HG03457 (cell line): ENCODE results near the gene PGLYRP1.

Experiments used
- ATAC-seq: cut with Tn5 transposase; IDR thresholded peaks from one replicate; pipeline ENCODE4 v1.9.1; 2021; ENCODE audit warnings: moderate number of reproducible peaks; ENCODE audit not compliant: unreplicated experiment

Gene PGLYRP1, protein sequence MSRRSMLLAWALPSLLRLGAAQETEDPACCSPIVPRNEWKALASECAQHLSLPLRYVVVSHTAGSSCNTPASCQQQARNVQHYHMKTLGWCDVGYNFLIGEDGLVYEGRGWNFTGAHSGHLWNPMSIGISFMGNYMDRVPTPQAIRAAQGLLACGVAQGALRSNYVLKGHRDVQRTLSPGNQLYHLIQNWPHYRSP

DNA sequence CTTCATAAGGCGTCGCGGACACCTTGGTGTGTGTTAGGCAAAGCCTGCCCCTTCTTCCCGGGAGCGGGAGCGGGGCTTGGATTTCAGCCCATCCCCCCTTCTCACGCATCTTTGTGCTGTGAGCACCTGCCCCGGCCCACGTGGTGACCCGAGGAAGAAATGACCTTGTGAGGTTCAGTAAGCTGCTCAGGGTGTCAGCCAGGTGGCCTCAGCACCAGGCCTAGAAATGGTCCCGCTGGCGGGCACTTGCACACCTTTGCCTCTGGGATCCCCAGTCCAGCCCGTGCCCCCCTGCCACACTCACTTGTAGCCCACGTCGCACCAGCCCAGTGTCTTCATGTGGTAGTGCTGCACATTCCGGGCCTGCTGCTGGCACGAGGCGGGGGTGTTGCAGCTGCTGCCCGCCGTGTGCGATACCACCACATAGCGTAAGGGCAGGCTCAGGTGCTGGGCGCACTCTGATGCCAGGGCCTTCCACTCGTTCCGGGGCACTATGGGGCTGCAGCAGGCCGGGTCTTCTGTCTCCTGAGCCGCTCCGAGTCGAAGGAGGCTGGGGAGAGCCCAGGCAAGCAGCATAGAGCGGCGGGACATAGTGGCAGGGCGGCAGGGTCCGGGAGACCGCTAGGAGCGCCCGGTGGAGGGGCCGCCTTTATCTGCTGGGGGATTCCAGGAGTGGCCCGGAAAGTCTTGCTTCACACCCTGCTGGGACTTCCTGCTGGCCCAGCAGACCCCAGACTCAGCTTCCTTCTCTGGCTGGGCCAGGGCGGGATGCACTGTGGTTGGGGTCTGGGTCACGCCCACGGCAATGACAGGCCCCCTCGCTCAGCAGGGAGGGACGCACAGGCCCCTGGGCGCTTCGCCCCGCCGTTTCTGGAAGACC is at the start of gene PGLYRP1:
Gene PGLYRP1 (minus strand): TSS at position 623 of the 880 bp plus-strand sequence. CDS start 32 bp downstream, at position 591.
- ATAC-seq: no peak

DNA sequence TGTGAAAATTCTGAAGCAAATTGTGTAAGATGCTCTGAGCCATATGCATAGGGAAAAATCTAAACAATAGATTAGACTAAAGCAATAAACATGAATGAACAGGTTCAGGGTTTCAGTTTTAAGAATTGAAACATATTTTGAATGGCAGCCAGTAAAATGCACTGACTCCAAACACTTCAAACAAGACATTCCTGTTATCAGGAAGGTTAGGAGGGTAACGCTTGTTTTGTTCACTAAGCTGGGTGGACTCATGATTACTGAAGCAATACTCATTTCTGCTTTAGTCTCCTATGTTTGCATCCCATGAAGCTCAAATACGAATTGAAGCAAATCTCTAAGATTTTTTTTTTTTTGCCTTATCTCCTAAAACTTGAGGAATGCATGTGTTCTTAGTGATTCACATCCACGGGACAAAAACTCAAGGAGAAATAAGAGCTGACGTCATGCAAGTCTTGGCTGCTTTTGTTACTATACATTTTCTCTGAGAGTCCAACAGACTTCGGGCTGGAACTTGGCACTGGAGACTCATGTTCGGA is 47.0 kb upstream of the PGLYRP1 start:
- ATAC-seq: no peak

DNA sequence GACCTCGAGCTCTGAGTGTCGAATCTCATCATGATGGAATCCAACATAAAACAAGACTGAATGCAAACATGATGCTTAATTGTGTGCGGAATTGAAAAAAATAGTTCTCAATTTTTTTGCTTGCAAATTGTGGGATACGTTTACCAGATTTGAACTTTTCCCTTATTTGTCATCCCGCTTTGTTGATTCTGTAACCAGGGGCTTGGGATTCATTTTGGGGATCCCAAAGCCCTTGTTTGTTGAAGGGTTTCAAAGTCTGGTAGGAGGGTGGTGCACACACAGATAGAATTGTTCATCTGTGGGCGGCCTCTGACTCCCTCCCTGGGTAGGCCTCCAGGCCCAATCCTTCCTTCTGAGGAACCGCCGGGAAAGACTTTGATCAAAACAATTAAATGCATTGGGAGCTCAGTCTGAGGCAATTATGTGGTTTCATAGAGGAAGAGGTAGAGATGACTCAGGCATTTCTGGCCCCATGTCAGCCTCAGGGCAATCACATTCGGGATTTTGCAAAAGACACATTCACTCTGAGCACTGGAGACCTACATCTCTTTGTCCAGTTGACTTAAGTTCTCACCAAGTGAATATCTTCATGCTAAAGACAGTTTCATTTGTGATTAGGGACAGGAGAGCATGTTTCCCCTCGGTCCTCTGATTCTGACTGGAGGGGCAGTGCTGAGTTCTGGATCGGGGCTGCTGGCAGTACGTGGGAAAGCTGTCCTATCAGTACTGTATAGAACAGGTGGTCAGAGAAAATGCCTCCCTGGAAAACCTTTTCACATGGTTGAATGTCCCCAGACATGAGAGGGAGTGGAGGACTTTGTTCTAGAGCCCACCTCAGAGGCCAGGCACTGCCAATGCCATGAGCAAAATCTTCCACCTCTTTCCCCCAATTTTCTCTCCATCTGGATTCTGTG is 45.7 kb upstream of the PGLYRP1 start:
- ATAC-seq: no peak

DNA sequence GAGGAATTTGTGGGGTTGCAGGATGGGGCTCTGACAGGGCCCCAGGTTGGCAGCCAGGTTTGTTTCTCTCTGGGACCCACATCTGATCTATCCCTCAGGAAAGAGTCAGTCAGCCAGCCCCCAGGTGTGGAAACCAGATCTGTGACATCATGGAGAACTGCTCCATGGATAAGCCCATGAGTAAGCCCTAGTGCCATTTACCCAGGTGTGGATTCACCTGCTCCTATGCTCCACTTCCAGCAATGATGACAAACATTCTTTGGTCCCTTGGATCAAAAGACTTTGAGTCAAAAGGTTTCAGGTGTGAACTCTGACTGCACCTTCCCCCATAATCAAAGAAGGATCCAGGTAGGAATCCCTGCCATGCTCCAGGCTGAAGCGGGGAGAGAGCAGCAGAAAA is 44.8 kb upstream of the PGLYRP1 start:
- no peak for ATAC-seq

DNA sequence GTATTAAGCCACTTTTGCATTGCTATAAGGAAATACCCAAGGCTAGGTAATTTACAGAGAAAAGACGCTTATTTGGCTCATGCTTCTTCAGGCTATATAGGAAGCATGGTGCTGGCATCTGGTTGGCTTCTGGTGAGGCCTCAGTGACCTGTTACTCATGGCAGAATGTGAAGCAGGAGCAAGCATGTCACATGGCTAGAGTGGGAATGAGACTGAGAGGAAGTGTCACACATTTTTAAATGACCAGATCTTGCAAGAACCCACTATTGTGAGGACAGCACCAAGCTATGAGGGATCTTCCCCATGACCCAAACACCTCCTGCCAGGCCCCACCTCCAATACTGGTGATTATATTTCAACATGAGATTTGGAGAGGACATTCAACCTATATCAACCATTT is 43.6 kb upstream of the PGLYRP1 start:
- ATAC-seq: no peak

DNA sequence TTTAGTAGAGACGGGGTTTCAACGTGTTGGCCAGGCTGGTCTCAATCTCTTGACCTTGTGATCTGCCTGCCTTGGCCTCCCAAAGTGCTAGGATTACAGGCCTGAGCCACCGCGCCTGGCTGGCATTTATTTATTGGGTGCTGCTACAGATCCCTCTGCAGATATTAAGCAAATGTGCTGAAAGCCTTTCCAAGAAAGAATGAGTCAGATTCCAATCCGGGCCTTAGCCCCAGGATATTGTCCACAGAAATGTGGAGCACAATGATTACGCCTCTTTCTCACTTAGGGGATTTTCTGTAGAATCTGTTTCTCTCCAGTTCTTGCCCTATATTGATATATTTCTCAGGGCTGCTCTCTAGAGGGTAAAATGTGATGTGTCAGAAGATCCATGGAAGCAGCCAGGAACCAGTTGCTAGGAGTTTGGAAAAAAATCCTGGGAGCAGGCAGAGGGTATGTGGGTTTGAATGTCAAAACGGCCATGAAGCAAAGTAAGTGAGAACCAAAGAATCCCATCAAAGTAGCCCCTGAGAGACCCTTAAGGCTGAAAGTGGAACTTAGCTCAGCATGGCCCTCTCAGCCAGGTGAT is 42.7 kb upstream of the PGLYRP1 start:
- ATAC-seq: no peak

DNA sequence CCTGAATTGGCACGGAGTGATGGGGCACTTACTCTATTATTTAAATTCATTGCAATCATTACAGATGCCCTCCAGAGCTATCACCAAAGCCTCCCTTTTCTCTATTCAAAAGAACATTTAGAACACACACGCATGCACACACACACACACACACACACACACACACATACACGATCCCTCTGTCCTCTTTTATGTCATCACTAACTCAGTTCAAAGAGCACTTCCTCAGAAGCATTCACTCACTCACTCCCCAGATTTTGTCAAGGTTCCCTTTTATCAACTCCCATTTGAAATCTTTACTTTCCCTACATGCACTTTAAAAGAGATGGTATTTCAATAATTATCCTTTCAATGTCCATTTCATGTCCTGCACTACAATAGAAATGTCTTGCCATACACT is 40.3 kb upstream of the PGLYRP1 start:
- ATAC-seq: no peak

DNA sequence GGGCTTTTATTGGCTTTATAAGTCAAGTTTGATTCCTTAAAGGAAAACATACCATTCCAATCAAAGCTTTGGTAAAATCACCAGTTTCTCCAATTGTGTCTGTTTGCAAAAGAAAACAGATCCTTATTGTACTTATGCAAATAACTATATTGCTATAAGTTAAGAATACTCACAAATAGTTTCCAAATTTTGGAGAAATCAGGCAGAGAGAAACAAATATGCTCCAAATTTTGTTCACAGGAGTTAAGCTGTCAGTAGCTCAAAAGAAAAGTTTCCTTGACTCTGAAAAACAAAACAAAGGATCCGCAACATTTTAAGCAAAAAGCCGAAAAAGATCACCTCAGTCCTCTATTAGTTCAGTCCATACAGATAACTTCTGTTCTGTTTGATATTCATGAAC is 37.2 kb upstream of the PGLYRP1 start:
- ATAC-seq: no peak

DNA sequence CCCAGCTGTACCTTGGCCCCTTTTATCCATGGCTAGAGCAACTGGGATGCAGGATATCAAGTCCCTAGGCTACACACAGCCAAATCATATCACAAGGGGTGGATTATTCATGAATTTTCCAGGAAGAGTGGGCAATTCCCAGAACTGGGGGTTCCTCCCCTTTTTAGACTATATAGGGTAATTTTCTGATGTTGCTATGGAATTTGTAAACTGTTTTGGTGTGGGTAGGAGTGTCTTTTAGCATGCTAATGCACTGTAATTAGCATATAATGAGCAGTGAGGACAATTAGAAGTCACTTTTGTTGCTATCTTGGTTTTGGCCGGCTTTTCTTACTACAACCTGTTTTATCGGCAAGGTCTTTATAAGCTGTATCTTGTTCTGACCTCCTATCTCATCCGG is 35.9 kb upstream of the PGLYRP1 start:
- ATAC-seq: no peak

DNA sequence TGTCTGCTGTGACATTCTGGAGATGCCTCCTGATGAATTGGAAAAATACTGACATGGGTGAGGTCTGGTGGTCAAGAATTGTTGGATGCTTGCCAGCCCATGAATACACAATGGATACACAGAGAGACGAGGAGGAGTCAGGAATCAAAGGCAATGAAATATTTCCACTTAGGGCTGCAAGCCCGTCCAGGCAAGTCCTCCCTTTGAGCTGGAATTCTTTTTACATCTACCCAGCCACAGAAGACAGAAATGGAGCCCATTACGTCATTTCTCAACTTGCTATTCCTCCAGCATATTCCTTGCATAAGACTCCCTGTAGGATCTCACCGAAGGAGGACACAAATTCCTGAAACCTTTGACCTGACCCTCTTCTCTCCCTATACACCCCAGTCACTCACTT is 33.7 kb upstream of the PGLYRP1 start:
- no peak for ATAC-seq

DNA sequence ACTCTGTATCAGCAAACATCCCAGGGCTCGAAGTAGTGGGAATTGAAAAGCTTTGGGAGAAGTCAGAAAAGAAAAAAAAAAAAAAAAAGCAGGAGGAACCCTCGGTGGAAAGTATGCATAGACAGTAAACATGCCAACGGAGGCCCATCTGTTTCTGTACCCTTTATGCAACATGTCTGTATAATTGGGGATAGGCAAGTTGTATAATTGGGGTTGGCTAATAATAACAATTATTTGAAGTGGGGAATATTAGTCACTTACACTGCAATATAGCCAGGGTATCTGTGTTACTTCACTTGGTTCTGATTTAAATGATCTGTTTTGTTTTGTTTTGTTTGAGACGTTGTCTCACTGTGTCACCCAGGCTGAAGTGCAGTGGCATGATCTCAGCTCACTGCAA is 30.0 kb upstream of the PGLYRP1 start:
- no peak for ATAC-seq

DNA sequence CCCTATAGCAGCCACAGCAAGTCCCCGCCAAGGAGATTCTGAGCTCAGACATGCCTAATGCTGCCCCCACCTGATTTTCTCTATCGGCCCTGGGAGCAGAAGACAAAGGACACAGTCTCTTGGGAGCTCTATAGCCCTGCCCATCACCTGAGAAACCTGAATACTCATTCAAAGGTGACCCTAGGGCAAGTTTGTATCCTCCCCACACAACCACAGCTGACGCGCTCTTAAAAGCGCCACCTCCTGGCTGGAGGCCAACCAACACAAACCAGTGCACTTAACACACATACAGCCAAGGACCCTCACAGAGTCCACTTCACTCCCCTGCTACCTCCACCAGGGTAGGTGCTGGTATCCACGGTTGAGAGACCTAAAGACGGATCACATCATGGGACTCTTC is 26.7 kb upstream of the PGLYRP1 start:
- ATAC-seq: no peak

DNA sequence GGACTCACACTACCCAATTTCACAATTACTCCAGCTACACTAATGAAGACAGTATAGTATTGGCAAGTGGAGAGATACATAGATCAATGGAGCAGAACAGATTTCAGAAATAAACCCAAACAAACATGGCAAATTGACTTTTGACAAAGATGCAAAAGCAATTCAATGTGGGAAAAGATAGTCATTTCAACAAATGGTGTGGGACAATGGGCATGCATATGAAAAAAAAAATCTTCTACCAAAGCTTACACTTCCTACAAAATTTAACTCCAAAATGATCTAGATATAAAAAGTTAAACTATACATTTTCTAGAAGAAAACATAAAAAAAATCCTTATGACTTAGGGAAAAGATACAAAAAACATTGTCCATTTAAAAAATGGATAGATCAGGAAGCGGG is 20.7 kb upstream of the PGLYRP1 start:
- ATAC-seq: no peak

DNA sequence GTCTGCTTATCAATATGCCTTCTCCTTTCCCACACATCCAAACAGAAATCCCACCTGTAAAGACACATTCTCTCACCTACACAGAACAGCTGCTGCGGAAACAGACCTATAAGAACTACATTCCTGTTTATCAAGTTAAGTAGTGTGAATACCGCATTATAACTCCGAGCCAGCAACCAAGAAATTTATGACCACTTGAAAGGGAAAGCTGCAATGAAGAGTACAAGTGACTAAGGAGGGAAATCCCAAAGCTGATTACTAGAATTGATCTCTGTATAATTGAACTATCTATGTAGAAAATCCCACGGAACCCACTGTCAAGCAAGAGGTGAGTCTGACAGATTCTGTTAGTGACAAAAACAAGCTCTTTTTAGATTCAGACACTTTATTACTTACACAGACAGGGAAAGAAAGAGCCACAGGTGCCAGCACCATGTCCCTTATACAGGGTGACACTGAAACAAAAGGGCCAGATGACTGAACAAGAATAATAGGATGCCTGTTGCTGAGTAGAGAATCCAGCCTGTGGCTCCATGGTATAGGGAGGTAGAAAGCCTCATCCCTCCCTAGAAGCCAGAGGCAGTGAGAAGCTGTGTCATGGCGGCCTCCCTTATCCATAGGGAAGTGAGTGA is 19.5 kb upstream of the PGLYRP1 start:
- ATAC-seq: no peak

DNA sequence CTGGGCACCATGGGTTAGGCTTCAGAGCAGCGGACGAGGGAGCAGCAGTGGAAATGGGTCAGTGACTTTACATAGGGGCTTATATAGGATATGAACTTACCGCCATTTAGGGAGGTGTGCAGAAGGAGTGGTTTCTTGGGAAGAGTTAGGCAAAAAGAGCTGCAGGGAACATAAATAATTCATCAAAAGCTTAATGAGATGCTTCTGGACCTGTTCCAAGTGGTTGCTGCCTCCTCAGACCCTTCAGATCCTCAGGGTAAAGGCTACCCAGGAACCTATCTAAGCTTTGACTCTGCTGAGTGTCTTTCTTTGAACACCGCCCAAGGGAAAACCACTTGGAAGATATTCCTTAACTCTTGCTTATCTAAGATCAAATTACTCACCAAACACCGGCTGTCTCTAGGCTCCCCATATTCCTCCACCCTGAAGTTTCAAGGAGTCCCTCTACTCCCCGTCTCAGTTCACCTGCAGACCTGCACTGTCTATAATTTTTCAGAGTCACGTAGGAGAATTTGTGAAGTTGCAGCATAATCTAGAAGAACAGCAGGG is 18.2 kb upstream of the PGLYRP1 start, which contains the start of gene IGFL4:
Gene IGFL4 (minus strand): TSS at position 51 of the 549 bp plus-strand sequence. CDS start 40 bp downstream, at position 11.
- no peak for ATAC-seq

DNA sequence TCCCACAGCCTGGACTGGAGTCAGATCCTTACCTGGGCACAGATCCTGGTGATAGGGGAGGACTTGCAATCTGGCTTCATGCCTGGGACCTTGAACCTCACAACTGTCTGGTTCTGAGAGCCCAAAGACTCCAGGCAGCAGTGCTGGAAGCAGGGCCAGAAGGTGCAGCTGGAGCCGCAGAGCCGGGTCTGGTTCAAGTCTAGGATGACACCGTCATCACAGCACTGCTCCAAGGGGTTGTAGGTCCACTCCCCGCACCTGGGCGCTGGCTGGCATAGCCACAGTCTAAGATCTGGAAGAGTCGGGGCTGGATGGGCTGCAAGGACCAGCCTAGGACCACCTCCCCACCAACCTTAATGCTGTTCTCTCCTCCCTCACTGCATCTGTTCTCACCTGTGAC is 17.3 kb upstream of the PGLYRP1 start:
- no peak for ATAC-seq

DNA sequence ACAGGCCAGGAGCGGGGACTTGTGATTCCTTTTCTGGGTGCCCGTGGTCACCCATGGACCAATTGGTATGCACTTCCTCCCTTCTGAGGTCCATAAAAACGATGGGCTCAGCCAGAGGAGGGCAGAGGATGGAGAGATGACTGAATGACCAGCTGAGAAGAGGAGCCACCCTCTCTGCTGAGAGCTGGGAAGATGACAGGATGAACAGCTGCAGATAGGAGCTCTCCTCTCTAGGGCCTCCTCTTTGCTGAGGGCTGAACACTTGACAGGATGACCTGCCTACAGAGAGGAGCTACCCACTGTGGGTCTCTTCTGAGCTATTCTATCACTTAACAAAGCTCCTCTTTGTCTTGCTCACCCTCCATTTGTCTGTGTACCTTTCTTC is 13.9 kb upstream of the PGLYRP1 start:
- ATAC-seq: no peak

DNA sequence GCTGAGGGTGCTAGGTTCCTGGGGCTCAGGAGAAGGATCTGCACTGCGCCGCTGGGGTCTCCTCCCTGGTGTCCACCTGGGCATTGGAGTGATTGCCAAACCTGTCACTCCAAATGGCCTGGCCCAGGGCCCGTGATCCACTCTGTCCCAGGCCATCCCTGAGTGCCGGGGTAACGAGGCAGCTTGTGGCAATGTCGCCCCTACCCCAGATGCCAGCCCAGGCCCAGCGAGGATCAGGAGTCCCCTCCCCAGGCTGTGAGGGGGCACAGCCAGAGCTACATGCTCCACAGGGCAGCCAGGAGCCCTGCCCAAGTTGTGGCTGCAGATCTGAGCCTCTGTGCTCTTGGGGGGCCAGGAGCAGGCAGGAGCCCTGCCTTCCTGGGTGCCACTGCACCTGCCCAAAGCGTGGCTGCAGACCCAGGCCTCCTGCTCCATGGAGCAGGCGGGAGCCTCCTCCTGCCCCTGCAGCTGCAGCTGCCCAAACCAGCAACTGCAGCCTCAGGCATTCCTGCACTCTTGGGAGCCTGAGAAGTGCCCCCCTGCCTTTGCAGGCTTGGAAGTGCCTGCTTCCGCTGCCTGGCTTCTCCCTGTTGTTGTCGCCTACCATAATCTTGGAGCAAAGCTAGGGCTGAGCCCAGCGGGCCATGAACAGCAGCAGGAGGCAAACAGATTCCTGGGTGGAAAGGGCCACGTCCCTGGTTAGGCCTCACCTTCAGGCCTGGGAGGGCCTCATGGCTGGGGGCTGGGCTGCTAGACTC is 13.3 kb upstream of the PGLYRP1 start:
- no peak for ATAC-seq

DNA sequence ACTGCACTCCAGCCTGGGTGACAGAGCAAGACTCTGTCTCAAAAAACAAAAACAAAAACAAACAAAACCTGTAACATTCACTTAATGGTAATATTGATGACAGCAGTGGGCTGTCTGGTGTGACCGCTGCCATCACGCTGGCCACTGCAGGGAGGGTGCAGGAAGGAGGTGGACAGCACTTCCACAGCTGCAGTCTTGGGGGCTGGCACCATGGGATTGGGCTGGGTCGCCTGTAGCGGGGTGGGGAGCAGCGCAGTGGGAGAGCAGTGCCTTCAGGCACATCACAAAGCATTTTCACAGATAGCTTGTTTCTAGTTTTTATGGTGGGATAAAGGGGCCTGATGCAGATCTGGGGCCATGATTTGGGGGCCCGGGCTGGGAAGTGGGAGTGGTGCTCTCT is 12.7 kb upstream of the PGLYRP1 start:
- ATAC-seq: no peak
